WI38 (cell line): Measurements from ENCODE around the gene PHACTR3.
"Not testable (repeated sequence)": the region's sequence is repeated elsewhere in the genome, so short reads cannot be mapped to it uniquely, and the experiment has no call there.

Experiments used
- H3K4me3 ChIP-seq: 2 replicates; pipeline ENCODE4 v1.5.1; 2011; ENCODE audit warnings: low read depth, mild to moderate bottlenecking, control low read depth, low read length
- TF ChIP-seq, protein P1 (sequence below): IDR thresholded peaks from 2 replicates; pipeline ENCODE4 v1.5.1; 2012; ENCODE audit warnings: low read depth, mild to moderate bottlenecking, control low read depth, low read length

Gene PHACTR3

GRCh38 chr20:59880198-59880597, 275.9 kb downstream of the PHACTR3 start:
- no peak overlapping the region for H3K4me3 ChIP-seq
- TF ChIP-seq, protein P1, sequence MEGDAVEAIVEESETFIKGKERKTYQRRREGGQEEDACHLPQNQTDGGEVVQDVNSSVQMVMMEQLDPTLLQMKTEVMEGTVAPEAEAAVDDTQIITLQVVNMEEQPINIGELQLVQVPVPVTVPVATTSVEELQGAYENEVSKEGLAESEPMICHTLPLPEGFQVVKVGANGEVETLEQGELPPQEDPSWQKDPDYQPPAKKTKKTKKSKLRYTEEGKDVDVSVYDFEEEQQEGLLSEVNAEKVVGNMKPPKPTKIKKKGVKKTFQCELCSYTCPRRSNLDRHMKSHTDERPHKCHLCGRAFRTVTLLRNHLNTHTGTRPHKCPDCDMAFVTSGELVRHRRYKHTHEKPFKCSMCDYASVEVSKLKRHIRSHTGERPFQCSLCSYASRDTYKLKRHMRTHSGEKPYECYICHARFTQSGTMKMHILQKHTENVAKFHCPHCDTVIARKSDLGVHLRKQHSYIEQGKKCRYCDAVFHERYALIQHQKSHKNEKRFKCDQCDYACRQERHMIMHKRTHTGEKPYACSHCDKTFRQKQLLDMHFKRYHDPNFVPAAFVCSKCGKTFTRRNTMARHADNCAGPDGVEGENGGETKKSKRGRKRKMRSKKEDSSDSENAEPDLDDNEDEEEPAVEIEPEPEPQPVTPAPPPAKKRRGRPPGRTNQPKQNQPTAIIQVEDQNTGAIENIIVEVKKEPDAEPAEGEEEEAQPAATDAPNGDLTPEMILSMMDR = no peak

GRCh38 chr20:59884494-59884893, 280.2 kb downstream of the PHACTR3 start:
- no peak overlapping the region for H3K4me3 ChIP-seq
- TF ChIP-seq, protein P1 = no peak

DNA sequence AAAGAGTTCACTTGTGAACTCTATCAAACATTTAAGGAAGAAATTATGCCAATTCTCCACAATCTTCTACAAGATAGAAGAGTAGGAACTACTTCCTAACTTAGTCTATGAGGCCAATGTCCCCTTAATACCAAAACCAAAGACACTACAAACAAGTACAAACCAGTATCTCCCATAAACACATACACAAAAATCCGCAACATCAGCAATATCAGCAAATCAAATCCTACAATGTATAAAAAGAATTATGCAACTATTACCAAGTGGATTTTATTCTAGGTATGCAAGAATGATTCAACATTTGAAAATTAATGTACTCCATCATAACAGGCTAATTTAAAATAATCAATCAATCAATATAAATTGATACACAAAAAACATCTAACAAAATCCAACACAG, 283.7 kb downstream of the PHACTR3 start:
- TF ChIP-seq, protein P1 = no peak
- H3K4me3 ChIP-seq = no peak overlapping the region

DNA sequence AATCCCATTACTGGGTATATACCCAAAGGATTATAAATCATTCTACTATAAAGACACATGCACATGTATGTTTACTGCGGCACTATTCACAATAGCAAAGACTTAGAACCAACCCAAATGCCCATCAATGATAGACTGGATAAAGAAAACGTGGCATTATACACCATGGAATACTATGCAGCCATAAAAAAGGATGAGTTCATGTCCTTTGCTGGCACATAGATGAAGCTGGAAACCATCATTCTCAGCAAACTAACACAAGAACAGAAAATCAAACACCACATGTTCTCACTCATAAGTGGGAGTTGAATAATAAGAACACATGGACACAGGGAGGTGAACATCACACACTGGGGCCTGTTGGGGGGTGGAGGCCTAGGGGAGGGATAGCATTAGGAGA, 285.7 kb downstream of the PHACTR3 start:
- H3K4me3 ChIP-seq = not testable (repeated sequence)

DNA sequence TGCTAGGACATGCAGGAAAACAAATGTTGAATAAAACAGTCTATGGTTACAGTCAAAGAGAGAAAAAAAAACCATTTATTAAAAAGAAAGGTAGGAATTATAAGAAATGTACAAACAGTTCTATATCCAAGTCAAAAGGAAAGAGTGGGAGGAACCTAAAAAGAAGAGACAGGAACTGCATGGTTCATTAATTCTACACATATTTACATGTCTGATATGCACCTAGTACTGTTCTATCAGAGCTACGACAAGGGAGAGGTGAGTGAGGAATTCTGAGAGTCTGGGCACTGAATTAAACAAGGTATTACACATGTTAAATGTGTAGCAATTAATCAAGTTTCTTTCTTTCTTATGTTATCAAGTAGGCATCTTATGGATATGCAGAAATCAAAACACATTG, 287.2 kb downstream of the PHACTR3 start:
- no peak overlapping the region for H3K4me3 ChIP-seq
- TF ChIP-seq, protein P1 = no peak

- H3K4me3 ChIP-seq = no peak overlapping the region
- TF ChIP-seq, protein P1 = no peak
Measured at GRCh38 chr20:59895908-59896307, 291.6 kb downstream of the PHACTR3 start.
